Measurements from ENCODE around the gene LCORL.

The LCORL gene

GRCh38 chr4:17964576-17964975 is 57.0 kb downstream of the LCORL start:
- TF ChIP-seq CTCF (IDR thresholded peaks at IDR 0.05; ENCODE audit: low read depth, low read length, missing control alignments), result no peak
- DNase-seq (ENCODE audit: low read depth), result no peak
- H3K4me3 ChIP-seq (ENCODE audit: low read depth, low read length), result no peak overlapping the region

- no peak overlapping the region for H3K4me3 ChIP-seq (ENCODE audit: low read depth, low read length)
- no peak for TF ChIP-seq CTCF (IDR thresholded peaks at IDR 0.05; ENCODE audit: low read depth, low read length, missing control alignments)
- DNase-seq (ENCODE audit: low read depth), result no peak
Observed at GRCh38 chr4:17962171-17962570, 59.4 kb downstream of the LCORL start.

- no peak overlapping the region for H3K4me3 ChIP-seq (ENCODE audit: low read depth, low read length)
- TF ChIP-seq CTCF (IDR thresholded peaks at IDR 0.05; ENCODE audit: low read depth, low read length, missing control alignments), result no peak
- no peak for DNase-seq (ENCODE audit: low read depth)
Observed at GRCh38 chr4:17961249-17961648, 60.3 kb downstream of the LCORL start.

DNA sequence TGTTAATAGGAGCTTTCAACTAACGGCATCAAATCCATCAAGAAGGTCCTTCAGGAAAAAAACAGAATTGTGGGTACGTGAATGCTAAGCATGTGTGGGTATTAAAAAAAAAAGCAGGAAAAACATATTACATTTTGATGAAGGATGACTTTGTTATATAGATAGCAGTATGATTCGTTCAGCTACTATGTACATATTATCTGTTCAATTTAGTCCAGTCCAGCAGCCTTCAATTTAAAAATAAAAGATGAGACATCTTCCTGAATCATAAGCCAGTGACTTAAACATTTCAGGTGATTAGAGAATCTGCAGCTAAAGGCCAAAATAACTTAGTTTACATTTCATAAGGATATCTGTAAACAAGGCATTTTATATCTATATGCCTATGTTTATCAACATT is 63.4 kb downstream of the LCORL start:
- no peak for DNase-seq (ENCODE audit: low read depth)
- no peak overlapping the region for H3K4me3 ChIP-seq (ENCODE audit: low read depth, low read length)
- no peak for TF ChIP-seq CTCF (IDR thresholded peaks at IDR 0.05; ENCODE audit: low read depth, low read length, missing control alignments)

DNA sequence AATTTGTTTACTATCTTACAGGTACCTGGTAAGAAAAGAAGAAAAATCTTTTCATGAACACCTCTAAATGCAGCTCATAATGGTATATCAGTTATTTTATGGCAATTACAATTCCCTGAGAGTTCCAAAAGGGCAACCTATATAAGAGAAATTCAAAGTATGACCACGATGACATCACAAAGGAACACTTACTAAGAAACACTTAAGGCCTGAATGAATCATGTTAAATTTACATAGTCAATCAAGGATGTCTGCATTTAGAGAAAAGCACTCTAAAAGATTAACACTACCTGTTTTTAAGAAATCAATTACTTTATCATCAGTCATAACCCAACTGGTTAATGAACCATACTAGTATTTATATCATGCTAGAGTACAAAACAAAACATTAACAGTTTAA is 63.9 kb downstream of the LCORL start:
- no peak for DNase-seq (ENCODE audit: low read depth)
- no peak overlapping the region for H3K4me3 ChIP-seq (ENCODE audit: low read depth, low read length)
- TF ChIP-seq CTCF (IDR thresholded peaks at IDR 0.05; ENCODE audit: low read depth, low read length, missing control alignments), result no peak

GRCh38 chr4:17956245-17956644 is 65.3 kb downstream of the LCORL start:
- no peak for DNase-seq (ENCODE audit: low read depth)
- no peak overlapping the region for H3K4me3 ChIP-seq (ENCODE audit: low read depth, low read length)
- no peak for TF ChIP-seq CTCF (IDR thresholded peaks at IDR 0.05; ENCODE audit: low read depth, low read length, missing control alignments)

GRCh38 chr4:17945303-17945702 is 76.3 kb downstream of the LCORL start:
- no peak overlapping the region for H3K4me3 ChIP-seq (ENCODE audit: low read depth, low read length)
- no peak for DNase-seq (ENCODE audit: low read depth)
- no peak for TF ChIP-seq CTCF (IDR thresholded peaks at IDR 0.05; ENCODE audit: low read depth, low read length, missing control alignments)

All from GM12864 (cell line).